Stimulated activated CD8-positive, alpha-beta memory T cell treated with anti-CD3 and anti-CD28 coated beads, Interleukin-15, amount 100 ng/mL, for 1 hour (primary cell): ENCODE data around the gene ZBTB16.
A peak's percentile ranks its signal among the peaks of the same experiment; 100 is the strongest.

Experiments
- DNase-seq: peaks from one replicate; pipeline ENCODE4 v3.0.0-alpha.2; 2020; ENCODE audit warnings: low read depth

The ZBTB16 gene, protein sequence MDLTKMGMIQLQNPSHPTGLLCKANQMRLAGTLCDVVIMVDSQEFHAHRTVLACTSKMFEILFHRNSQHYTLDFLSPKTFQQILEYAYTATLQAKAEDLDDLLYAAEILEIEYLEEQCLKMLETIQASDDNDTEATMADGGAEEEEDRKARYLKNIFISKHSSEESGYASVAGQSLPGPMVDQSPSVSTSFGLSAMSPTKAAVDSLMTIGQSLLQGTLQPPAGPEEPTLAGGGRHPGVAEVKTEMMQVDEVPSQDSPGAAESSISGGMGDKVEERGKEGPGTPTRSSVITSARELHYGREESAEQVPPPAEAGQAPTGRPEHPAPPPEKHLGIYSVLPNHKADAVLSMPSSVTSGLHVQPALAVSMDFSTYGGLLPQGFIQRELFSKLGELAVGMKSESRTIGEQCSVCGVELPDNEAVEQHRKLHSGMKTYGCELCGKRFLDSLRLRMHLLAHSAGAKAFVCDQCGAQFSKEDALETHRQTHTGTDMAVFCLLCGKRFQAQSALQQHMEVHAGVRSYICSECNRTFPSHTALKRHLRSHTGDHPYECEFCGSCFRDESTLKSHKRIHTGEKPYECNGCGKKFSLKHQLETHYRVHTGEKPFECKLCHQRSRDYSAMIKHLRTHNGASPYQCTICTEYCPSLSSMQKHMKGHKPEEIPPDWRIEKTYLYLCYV

DNA sequence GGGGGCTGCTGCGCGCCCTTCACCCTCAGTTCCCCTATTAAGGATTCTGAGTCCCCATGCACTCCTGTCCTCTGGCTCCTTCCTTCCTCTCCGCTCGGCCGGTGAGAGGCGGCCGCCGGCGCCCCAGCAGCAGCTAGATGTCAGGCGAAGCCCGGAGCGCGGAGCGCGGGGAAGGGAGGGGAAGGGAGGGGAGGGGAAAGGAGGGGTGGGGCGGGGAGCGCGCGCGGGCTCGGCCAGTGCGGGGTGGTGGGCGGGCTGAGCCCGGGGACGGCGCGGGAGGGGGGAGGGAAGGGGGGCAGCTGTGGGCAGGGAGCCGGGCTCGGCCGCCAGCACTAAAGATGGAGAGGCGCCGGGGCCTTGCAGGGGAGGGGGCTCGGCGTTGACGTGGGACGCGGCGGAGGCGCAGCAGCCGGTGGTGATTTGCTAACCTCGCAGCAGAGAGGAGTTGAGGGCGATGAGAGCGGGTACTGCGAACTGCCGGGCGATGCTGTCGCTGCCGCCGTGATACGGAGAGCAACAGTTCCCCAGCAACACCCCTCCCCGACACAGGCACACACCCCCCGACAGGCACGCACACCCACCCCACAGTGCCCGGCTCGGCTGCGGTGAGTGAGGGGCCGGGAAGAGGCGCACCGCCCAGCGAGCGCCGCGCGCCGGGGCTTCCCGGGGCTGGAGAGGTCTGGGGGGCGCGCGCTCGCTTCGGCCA, at the start of gene ZBTB16:
TSS of gene ZBTB16 (plus strand) at position 434 of the 706 bp plus-strand sequence. CDS start 3,590 bp downstream, outside the sequence.
- DNase-seq: no peak

DNA sequence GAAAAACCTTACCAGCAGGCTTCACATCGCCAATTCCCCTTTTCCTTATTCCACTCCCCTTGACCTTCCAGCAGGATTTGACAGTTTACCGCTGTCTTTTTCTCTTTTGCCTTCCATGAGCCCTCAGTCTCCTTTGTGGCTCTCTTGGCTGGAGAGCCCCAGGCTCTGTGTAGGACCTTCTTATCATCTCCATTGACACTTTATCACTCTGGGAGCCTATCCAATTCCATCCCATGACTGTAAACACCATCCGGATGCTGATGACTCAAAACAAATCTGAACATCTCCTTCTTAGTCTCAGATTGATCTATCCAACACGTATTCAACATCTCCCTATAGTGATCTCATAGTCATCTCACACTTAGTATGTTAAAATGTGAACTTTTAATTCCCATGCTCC, 48.6 kb upstream of the ZBTB16 start:
- DNase-seq: no peak

DNA sequence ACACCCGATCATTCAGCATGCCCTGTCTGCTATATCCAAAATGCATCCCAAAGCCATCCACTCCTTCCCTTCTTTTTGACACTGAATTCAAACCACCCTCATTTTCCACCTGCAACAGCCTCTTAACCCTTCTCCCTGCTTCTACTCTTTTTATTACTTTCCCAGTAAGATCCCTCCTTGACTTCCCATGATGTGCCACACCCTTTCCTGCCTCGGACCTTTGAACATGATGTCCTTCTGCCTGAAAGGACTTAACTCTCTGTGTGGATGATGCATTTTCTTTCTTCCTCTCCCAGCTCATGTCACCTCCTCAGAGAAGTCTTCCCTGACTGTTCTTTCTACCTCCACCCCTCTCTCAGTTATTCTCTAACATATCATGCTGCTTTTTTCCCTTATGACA, 48.1 kb upstream of the ZBTB16 start:
- no peak for DNase-seq

DNA sequence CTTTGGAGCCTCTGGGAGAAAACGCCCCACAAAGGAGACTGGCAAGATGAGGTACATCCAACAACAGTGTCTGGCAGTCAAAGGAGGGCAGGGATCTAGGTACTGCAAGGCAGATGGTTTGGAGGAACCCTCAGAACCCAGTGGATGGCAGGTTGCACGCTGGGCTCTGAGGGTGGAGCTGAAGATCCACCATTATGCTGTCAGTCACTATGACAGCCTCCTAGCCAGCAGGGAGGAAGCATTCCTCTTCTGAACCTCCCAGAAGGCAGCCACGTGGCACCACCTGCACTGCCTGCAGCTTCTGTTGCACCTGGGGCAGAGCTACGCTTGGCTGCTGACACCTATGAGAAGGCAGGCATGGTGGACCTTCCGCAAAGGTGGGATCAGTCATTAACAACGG, 44.4 kb upstream of the ZBTB16 start:
- DNase-seq: no peak

DNA sequence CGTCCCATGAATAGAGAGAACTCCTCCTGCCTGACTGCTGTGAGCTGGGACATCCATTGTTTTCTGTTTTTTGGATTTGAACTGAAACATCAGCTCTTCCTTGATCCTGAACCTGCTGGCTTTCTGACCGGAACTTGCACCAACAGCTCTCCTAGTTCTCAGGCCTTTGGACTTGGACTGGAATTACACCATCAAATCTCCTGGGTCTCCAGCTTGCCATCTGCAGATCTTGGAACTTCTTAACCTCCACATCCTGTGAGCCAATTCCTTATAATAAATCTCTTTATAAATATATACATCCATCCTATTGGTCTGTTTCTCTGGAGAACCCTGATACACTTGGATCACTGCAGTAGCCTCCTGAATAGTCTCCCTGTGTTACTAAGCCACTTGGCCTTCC, 42.5 kb upstream of the ZBTB16 start:
- no peak for DNase-seq

DNA sequence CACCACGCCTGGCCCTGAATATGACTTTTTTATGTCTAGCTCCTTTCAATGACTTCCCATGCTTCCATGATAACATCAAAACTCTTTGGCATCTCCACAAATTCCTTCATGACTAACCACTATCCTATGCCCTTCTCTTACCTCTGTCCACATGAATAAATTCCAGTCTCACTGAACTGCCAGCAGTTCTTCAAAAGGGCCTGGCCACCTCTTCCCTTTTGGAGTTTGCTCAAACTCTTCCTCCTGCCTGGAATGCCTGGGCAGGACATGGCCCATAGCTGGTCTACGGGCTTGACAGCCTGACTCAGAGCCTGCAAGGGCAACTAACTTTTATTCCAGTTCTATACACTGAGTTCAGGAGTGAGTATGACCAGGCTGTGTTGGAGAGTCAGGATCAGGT, 41.8 kb upstream of the ZBTB16 start:
- no peak for DNase-seq

DNA sequence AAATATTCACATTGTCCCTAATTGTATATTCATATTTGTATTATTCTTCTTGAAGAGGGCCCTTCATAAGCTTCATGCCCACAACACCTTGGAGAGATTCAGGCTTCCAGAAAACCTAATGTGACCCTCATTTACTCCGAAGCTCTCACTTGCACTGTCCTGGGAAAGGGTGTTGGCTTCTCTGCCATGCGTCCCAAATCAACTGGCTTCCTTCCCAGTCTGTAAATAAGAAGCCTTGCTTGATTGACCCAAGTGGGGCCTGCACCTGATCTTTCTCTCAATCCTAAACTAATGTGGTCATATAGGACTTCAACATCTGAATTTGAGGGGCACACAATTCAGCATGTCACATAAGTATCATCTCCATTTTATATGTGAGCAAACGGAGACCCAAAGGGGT, 40.5 kb upstream of the ZBTB16 start:
- no peak for DNase-seq

DNA sequence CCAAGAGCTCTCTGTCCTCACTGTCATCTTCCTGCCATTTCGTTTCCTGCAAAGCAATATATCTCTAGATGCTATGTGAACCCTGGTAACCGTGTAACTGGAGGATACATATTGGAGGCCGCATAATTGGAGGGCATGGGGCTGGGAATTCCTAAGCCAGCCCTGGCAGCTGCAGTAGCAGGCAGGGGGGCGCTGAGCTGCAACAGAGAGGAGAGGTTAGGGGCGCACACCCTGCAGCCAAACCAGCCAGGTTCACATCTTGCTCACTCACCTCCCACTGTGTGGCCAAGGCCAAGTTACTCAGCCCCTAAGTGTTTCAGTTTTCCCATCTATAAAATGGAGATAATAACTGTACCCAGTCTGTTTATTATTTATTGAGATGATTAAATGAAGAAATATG, 39.9 kb upstream of the ZBTB16 start:
- DNase-seq: no peak

DNA sequence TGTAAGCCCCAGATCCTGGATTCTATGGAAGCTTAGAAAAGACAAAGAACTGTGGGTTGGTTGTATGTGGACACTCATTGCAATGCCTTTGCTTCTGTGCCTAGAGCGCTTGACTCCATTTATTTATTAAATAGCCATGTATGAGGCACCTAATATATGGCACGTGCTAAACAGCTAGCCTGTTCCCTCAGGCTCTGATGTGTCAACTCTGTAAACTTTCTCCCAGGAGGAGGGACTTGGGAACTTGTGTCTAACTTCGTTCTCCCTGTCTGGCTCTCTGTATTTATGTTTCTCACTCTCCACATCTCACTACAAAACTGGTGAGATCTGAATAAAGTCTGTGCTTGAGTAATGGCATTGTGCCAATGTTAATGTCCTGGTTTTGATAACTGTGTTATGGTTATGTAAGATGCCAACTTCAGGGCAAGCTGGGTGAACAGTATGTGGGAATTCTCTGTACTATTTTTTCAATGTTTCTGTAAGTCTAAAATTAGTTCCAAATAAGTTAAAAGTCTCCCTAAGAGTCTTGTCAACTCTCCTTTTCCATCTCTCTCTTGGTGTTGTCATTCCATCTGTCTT, 34.1 kb upstream of the ZBTB16 start:
- DNase-seq: no peak

DNA sequence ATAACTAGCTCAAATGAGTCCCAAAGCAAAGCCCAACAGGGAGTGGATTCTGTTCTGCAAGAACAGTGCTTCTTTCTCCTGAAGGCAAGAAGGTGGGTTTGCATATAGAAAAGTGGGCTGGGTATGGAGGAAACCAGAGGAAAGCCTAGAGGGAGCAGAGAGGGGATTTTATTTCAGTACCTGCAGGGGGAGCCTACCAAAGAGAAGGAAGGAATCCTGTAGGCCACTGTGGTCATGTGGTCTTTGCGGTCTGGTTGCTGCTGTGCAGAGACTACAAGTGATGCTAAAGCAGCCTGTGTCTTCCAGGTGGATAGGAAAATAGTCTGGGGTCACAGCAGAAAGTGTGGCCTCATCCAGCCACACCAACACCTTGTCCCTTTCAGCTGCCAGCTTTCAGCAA, 33.2 kb upstream of the ZBTB16 start:
- DNase-seq: no peak

DNA sequence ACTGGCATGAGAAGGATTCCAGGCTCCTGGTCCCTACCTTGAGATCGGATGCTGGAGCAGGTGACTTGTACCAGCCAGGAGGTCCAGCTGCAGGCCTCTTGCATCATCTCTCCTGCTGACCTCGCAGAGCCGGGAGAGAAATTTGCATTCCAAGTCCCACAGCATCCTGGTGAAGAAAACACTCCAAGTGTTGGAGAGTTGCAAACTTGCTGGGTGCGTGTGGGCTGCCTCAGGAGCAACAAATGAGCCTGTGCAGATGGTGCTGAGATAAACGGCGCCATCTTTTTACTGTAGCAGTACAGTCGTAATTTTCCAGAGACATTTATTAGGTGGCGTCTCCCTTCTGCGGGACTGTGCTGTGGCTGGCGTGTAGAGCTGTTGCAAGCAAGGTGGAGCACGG, 32.1 kb upstream of the ZBTB16 start:
- DNase-seq: no peak

DNA sequence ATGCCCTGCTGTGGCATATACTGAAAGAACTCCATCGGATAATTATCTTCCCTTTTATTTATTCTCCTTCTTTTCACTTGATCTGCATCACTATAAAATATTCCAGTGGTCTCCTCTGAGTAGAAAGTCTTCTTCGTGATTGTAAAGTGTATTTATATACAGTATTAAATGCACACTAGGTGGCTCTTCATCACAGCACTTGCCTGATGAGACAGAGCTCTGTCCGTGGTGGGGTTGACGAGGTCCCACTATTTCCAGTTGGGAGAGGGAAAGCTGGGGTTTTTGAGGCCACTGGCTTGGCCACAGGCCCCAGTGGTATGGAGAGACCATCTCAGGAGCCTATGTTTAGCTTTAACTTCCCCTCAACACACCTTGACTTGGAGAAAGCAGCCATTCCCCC, 31.6 kb upstream of the ZBTB16 start:
- DNase-seq: no peak

DNA sequence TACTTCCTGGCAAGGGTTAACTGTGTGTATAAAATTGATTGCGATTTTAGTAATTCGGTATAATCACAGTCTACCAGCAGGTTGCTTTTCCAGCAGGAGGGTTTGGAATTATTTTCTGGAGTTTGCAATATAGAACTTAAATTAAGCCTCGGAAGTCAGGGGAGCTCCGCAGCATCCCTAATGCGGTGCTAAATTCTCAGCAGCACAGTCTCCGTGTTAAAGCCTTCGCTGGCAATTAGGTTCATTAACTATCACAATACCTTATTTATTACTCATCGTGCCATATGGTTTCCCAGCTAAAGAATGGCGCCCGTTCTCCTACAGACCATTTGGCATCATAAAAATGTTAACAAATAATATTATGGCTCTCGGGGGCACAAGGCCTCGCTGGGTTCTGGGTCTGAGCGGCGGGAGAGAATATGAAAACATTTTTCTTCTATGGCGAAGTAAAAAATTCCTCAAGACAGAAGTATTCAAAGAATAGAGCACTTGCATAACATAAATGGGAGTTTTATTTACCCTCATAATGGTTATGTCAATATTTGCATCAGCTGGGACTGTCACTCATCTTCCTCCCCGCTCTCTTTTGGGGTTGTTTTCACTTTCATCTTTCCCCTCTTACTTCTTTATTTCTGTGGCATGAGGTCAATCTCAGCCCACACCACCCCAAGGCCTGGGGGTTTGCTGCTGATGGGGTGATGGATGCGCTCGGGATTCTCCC, 28.1 kb upstream of the ZBTB16 start:
- no peak for DNase-seq

DNA sequence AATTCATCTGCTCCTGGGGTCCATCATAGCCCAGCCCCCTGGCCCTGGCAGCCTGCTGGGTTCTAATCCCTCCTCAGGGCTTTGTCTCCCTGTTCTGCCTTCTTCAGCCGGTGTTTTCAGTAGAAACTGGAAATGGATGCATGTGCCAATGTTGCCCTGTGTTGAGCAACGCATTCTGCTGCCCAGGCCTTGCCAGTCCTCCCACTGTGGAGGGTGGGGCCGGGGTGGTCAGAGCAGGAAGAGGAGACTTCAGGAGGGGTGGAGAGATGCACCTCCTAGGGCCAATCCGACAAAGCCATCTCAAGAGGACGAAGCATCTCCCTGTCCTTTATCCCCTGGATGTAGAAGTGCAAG, 27.6 kb upstream of the ZBTB16 start:
- no peak for DNase-seq

DNA sequence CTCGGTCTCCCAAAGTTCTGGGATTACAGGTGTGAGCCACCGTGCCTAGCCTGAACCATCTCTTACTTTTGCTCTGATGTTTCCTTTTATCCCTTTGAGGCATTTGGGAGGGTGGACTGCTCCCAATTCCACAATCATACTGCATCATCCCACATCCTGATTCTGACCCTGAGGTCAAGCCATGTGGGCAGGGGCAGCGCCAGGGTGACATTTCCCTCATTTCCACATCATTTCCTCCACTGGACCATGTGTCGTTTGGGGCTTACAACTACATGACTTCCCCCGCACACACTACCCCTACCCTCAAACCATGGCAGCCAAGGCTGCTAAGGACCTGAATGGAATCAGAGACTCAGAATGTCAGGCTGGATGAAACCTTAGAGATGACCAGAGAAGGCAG, 26.4 kb upstream of the ZBTB16 start:
- DNase-seq: no peak

DNA sequence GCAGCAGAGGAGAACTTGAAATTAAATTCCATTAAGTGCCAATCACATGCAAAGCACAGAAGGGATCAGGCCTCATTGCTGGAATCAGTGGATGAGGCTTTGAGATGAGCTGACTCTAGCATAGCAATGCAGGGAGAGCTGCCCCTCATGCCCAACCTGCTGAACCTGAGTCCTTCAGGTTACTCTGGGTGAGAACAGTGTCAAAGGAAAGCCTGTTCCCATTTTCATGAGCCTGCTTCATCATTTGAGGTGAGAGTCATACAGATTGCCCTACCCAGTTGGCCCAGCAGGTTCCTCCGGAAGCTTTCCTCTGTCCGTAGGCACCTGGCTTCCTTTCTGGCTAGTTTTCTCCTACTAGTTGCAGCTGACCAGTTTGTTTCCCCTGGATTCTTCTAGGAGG, 25.9 kb upstream of the ZBTB16 start:
- DNase-seq: no peak

DNA sequence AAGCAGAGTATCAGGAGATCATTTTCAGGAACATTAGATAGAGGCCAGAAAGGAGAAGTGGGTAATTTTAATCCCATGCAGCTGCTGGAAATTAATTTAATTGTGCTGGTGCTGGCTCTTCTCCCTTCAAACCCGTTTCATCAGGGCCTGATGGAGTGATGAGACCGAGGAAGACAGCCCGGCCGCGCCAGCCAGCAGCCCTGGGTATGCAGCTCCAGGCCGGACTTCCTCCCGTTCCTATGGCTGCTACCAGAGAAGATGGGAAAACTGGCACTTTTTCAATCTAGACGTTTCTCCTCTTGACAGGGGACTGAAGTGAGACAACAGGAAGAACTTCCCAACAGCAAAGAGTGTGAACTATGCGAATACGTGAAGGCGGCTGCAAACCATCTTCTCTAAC, 24.6 kb upstream of the ZBTB16 start:
- DNase-seq: no peak

DNA sequence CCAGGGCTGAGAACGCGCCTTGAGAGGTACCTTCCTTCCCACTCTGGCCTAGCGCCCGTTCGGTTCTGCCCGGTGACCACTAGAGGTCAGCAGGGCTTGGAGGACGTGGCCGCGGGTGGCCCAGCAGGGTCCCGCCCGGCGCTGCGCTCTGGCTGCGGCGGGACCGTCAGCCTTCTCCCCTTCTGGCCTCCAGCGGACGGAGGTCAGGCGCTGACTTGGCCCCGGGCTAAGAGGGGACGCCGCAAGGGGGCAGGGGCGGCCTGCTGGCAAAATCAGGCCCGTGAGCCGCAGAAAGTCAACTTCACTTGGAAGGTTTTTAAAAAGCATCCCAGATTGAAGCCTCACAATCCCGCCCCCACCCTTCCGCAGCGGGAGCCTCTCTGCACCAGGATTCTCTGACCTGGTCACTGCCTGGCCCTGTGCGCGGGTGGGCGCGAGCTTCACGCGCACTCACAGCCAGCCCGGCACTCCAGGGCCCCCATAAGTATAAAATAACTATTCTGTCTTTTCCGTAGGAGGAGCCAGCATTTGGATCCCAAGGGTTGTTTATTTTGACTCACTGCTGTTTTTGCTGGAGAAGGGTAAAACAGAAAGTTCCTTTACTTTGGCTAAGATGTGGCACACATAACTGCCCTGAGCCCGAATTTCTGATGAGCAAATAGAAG, 23.2 kb upstream of the ZBTB16 start:
- DNase-seq: peak; percentile 20

DNA sequence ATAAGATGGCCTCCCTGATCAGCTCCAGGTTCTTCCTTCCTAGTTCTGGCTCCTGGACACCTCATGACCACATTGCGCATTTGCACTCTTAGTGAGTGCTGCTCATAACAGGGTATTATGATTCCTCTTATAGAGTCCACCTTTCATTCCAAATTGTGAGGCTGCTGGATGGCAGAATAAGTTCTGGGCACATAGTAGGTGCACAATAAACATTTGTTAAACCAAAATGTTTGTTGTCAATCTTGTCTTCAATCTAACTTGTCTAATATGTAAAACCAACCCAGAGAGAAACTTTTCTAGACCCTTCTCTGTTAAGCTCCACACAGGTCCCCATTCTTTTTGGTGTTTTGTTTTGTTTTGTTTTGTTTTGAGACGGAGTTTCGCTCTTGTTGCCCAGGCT, 22.6 kb upstream of the ZBTB16 start:
- no peak for DNase-seq

DNA sequence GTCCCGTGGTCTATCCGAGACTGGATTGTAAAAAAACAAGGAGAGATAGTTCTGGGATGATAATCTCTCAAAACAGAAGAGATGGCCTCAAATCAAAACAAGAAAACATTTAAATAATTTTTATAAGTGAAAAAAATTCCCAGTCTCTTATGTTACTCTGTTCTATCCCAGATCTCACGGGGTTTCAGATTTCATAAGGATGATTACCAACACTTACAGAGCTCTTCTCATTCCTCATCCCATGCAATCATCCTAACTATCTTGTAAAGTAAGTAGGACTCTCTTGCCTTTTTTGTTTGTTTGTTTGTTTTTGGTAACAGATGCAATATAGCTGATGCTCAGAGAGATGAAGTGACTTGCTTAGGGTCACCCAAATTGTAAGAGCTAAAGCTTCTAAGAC, 20.0 kb upstream of the ZBTB16 start:
- no peak for DNase-seq

DNA sequence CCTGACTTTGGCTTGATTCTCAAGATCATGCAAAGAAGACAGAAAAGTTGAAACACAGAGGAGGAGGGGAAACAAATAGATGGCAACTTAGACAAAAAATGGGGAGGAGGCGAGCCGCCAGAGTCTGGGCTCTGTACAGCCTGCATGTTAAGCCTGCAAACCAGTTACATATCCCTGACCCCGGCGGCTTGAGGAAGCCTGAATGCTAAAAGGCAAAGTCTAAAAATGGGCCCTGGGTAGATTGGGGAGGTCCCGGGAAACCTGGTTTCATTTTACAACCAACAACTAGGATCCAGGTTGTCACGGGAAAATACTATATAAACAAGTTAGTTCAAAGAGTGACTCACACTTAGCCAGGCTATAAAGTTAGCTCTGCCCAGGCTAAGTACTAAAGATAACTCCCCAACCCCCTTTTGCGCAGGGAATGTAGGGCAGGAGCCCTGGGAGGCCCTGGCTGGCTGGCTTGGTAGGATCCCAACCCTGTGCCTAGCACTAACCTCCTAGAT, 18.8 kb upstream of the ZBTB16 start:
- DNase-seq: no peak
